ENCODE results near the gene SYT15. TPM values are rescaled to one million over a fixed set of nuclear protein-coding genes. Genes with fewer than 3 reads are reported as not detected.
"Not testable (repeated sequence)": the region's sequence is repeated elsewhere in the genome, so short reads cannot be mapped to it uniquely, and the experiment has no call there.

The SYT15 gene
- not detected in 2 replicates for total RNA-seq (2014; rRNA removed; shearing (Covaris generic))
- polyA plus RNA-seq (2015; cell fraction: cytosol; rRNA removed), result 0.04 and 0.27 TPM in 2 replicates
- polyA plus RNA-seq (2015; cell fraction: nucleus; rRNA removed), result 0.15 TPM in 1 of 2 replicates, not detected in the other

- in situ Hi-C loops (cut with HindIII; ENCODE audit: low pct_unique_long_range_greater_than_20kb, low sequenced_read_pairs); DNase-seq (ENCODE audit: low read depth, low spot score): not testable (repeated sequence)
Observed at GRCh38 chr10:46578474-46579178, at the start of gene SYT15. TSS of gene SYT15 (plus strand) at chr10:46579128. CDS start at chr10:46579169, 41 bp downstream.

- in situ Hi-C loops (cut with HindIII; ENCODE audit: low pct_unique_long_range_greater_than_20kb, low sequenced_read_pairs), result not testable (repeated sequence)
Observed at GRCh38 chr10:46529742-46530141, 49.2 kb upstream of the SYT15 start.

GRCh38 chr10:46530249-46531186 lies 48.4 kb upstream of the SYT15 start:
- in situ Hi-C loops (cut with HindIII; ENCODE audit: low pct_unique_long_range_greater_than_20kb, low sequenced_read_pairs), result no loop called here
- DNase-seq (ENCODE audit: low read depth, low spot score), result no peak

More at GRCh38 chr10:46529742-46530141, 49.2 kb upstream of the SYT15 start:
- DNase-seq (ENCODE audit: low read depth, low spot score), result not testable (repeated sequence)

GRCh38 chr10:46532256-46532655 lies 46.7 kb upstream of the SYT15 start:
- in situ Hi-C loops (cut with HindIII; ENCODE audit: low pct_unique_long_range_greater_than_20kb, low sequenced_read_pairs); DNase-seq (ENCODE audit: low read depth, low spot score): not testable (repeated sequence)

- no peak for DNase-seq (ENCODE audit: low read depth, low spot score)
- in situ Hi-C loops (cut with HindIII; ENCODE audit: low pct_unique_long_range_greater_than_20kb, low sequenced_read_pairs), result no loop called here
Observed at GRCh38 chr10:46534828-46535524, 44.0 kb upstream of the SYT15 start.

GRCh38 chr10:46536171-46536570 lies 42.8 kb upstream of the SYT15 start:
- in situ Hi-C loops (cut with HindIII; ENCODE audit: low pct_unique_long_range_greater_than_20kb, low sequenced_read_pairs), result no loop called here
- no peak for DNase-seq (ENCODE audit: low read depth, low spot score)

GRCh38 chr10:46536781-46537180 lies 42.1 kb upstream of the SYT15 start:
- in situ Hi-C loops (cut with HindIII; ENCODE audit: low pct_unique_long_range_greater_than_20kb, low sequenced_read_pairs), result no loop called here
- no peak for DNase-seq (ENCODE audit: low read depth, low spot score)

GRCh38 chr10:46537309-46537708 lies 41.6 kb upstream of the SYT15 start:
- in situ Hi-C loops (cut with HindIII; ENCODE audit: low pct_unique_long_range_greater_than_20kb, low sequenced_read_pairs), result no loop called here

GRCh38 chr10:46538155-46538554 lies 40.8 kb upstream of the SYT15 start:
- DNase-seq (ENCODE audit: low read depth, low spot score), result no peak
- in situ Hi-C loops (cut with HindIII; ENCODE audit: low pct_unique_long_range_greater_than_20kb, low sequenced_read_pairs), result no loop called here

More at GRCh38 chr10:46537309-46537708, 41.6 kb upstream of the SYT15 start:
- no peak for DNase-seq (ENCODE audit: low read depth, low spot score)

GRCh38 chr10:46538717-46539426 lies 40.1 kb upstream of the SYT15 start:
- in situ Hi-C loops (cut with HindIII; ENCODE audit: low pct_unique_long_range_greater_than_20kb, low sequenced_read_pairs), result no loop called here
- DNase-seq (ENCODE audit: low read depth, low spot score), result no peak

- in situ Hi-C loops (cut with HindIII; ENCODE audit: low pct_unique_long_range_greater_than_20kb, low sequenced_read_pairs), result no loop called here
Observed at GRCh38 chr10:46539596-46540411, 39.1 kb upstream of the SYT15 start.

GRCh38 chr10:46540412-46541016 lies 38.4 kb upstream of the SYT15 start:
- no peak for DNase-seq (ENCODE audit: low read depth, low spot score)
- in situ Hi-C loops (cut with HindIII; ENCODE audit: low pct_unique_long_range_greater_than_20kb, low sequenced_read_pairs), result no loop called here

More at GRCh38 chr10:46539596-46540411, 39.1 kb upstream of the SYT15 start:
- DNase-seq (ENCODE audit: low read depth, low spot score), result no peak

GRCh38 chr10:46541017-46541661 lies 37.8 kb upstream of the SYT15 start:
- in situ Hi-C loops (cut with HindIII; ENCODE audit: low pct_unique_long_range_greater_than_20kb, low sequenced_read_pairs), result no loop called here

GRCh38 chr10:46541735-46542566 lies 37.0 kb upstream of the SYT15 start:
- in situ Hi-C loops (cut with HindIII; ENCODE audit: low pct_unique_long_range_greater_than_20kb, low sequenced_read_pairs), result no loop called here

More at GRCh38 chr10:46541017-46541661, 37.8 kb upstream of the SYT15 start:
- DNase-seq (ENCODE audit: low read depth, low spot score), result no peak

More at GRCh38 chr10:46541735-46542566, 37.0 kb upstream of the SYT15 start:
- DNase-seq (ENCODE audit: low read depth, low spot score), result no peak

Measured in SK-MEL-5 (cell line).